GM12878 (cell line): ENCODE measurements around the gene MYO10. TPM values are rescaled to one million over a fixed set of nuclear protein-coding genes. Genes with fewer than 3 reads are reported as not detected.
"Not testable (repeated sequence)": the region's sequence is repeated elsewhere in the genome, so short reads cannot be mapped to it uniquely, and the experiment has no call there.

Experiments
- ATAC-seq: fragments of 200-7000 bp; cut with Tn5 transposase; 3 replicates; pipeline ENCODE4 v1.9.1; 2020; ENCODE audit warnings: mild to moderate bottlenecking, moderate library complexity
- BruUV-seq: library from RNA; stranded (reverse); fragments of 400-500 nt; replicated peaks from 2 replicates; lab custom pipeline; 2021; lab: Mats Ljungman, UMichigan
- CTCF ChIA-PET: fragments of 300-600 bp; sonication (Branson Sonifier 250); formaldehyde crosslinking; extraction: SDS; loops from one replicate; lab custom pipeline; 2021; ENCODE audit warnings: inconsistent platforms; lab: Yijun Ruan, JAX
- POLR2A ChIA-PET: fragments of 350-600 bp; formaldehyde crosslinking; extraction: SDS; loops from one replicate; lab custom pipeline; 2021; ENCODE audit warnings: inconsistent platforms; lab: Charles Lee
- RAD21 ChIA-PET: fragments of 300-600 bp; sonication (Branson Sonifier 250); formaldehyde crosslinking; loops from one replicate; lab custom pipeline; 2023; ENCODE audit warnings: antibody characterized with exemption; ENCODE audit not compliant: unreplicated experiment; lab: Charles Lee
- SMC1A ChIA-PET: fragments of 300-600 bp; sonication (Branson Sonifier 250); formaldehyde crosslinking; loops from one replicate; lab custom pipeline; 2023; ENCODE audit not compliant: unreplicated experiment, uncharacterized antibody; lab: Charles Lee
- DNase-seq: peaks from one replicate; pipeline ENCODE4 v3.0.0-alpha.2; 2011; ENCODE audit warnings: low read depth, low spot score
- FAIRE-seq: peaks from 3 replicates; lab custom pipeline; 2011; peaks lifted over from hg19 to GRCh38; lab: Jason Lieb, UNC
- H2AFZ ChIP-seq: 2 replicates; pipeline ENCODE4 v1.6.0; 2011; ENCODE audit warnings: low read depth, low read length, control low read depth; ENCODE audit not compliant: control insufficient read depth
- H3K27ac ChIP-seq: 2 replicates; pipeline ENCODE4 v1.5.1; 2011; ENCODE audit warnings: control low read depth; ENCODE audit not compliant: control insufficient read depth, insufficient read depth
- H3K27me3 ChIP-seq, 2 experiments: replicated peaks in 1 of 2; 2 replicates each; pipeline versions ENCODE4 v1.6.0 to v1.6.1; 2011; ENCODE audit warnings: low read length in 1 of 2; ENCODE audit not compliant: control insufficient read depth in 2 of 2, insufficient read depth in 2 of 2
- H3K36me3 ChIP-seq, 2 experiments: 2 replicates each; pipeline ENCODE4 v1.5.1; 2011; ENCODE audit warnings: low read length in 1 of 2; ENCODE audit not compliant: control insufficient read depth in 2 of 2, insufficient read depth in 2 of 2
- H3K4me1 ChIP-seq: 2 replicates; pipeline ENCODE4 v1.6.1; 2011; ENCODE audit warnings: mild to moderate bottlenecking, low read length, moderate library complexity, mixed read lengths; ENCODE audit not compliant: control insufficient read depth, insufficient read depth
- H3K4me2 ChIP-seq: 2 replicates; pipeline ENCODE4 v1.6.0; 2011; ENCODE audit warnings: control low read depth; ENCODE audit not compliant: control insufficient read depth, insufficient read depth
- H3K4me3 ChIP-seq: fragments of 200-600 bp; sonication (generic); 2 replicates; pipeline ENCODE4 v1.5.1; 2016
- H3K79me2 ChIP-seq: 2 replicates; pipeline ENCODE4 v1.6.0; 2011; ENCODE audit warnings: low read length; ENCODE audit not compliant: control insufficient read depth, insufficient read depth
- H3K9ac ChIP-seq: 2 replicates; pipeline ENCODE4 v1.8.0; 2011; ENCODE audit warnings: low read length, control low read depth, mixed read lengths; ENCODE audit not compliant: control insufficient read depth, insufficient read depth
- H3K9me3 ChIP-seq: replicated peaks from 3 replicates; pipeline ENCODE4 v1.5.1; 2011; ENCODE audit warnings: mild to moderate bottlenecking, low read length; ENCODE audit not compliant: control insufficient read depth, insufficient read depth
- H4K20me1 ChIP-seq: 2 replicates; pipeline ENCODE4 v1.6.0; 2011; ENCODE audit not compliant: control insufficient read depth, insufficient read depth
- CBFB ChIP-seq: IDR thresholded peaks from 2 replicates; pipeline ENCODE4 v1.6.1; 2016; ENCODE audit warnings: antibody characterized with exemption, low read depth
- ETV6 ChIP-seq, 2 experiments: fragments of 450-650 bp in 1 of 2; IDR thresholded peaks in 1 of 2; conservative IDR thresholded peaks in 1 of 2; 2 replicates each; pipeline ENCODE4 v1.6.1; 2014; ENCODE audit warnings: antibody characterized with exemption in 1 of 2, borderline replicate concordance in 1 of 2, low read depth in 1 of 2, mild to moderate bottlenecking in 1 of 2, moderate library complexity in 1 of 2
- GABPA ChIP-seq: IDR thresholded peaks from 2 replicates; pipeline ENCODE4 v1.6.1; 2014; ENCODE audit warnings: antibody characterized with exemption, low read depth, mild to moderate bottlenecking, inconsistent platforms
- MTA2 ChIP-seq: fragments of 450-650 bp; IDR thresholded peaks from 2 replicates; pipeline ENCODE4 v1.6.1; 2016; ENCODE audit warnings: low read depth, mild to moderate bottlenecking, moderate library complexity
- NFYA ChIP-seq: IDR thresholded peaks from 2 replicates; pipeline ENCODE4 v1.6.1; 2011; ENCODE audit warnings: low read depth, mild to moderate bottlenecking, low read length, improper control_type of control experiment, borderline replicate concordance
- RBBP5 ChIP-seq: fragments of 200-600 bp; sonication (generic); conservative IDR thresholded peaks from 2 replicates; pipeline ENCODE4 v1.6.1; 2016
- SMAD1 ChIP-seq: fragments of 450-650 bp; IDR thresholded peaks from 2 replicates; pipeline ENCODE4 v1.6.1; 2018; ENCODE audit warnings: mild to moderate bottlenecking, low read depth; ENCODE audit not compliant: partially characterized antibody
- ZBED1 ChIP-seq: IDR thresholded peaks from 2 replicates; pipeline ENCODE4 v1.6.1; 2016; ENCODE audit warnings: borderline replicate concordance
- WGBS: methylation state at CpG from one replicate; pipeline ENCODE4 v1.1.6; 2016; ENCODE audit warnings: low lambda C conversion rate; ENCODE audit not compliant: insufficient replicate concordance, insufficient coverage; ENCODE audit errors: missing lambda C conversion rate; 5-methylcytosine and 5-hydroxymethylcytosine counted together
- in situ Hi-C: fragments of 300-500 bp; cut with MboI; formaldehyde crosslinking; loops from 9 replicates; pipeline ENCODE4 v1.14.3; 2018; ENCODE audit warnings: mixed read lengths
- intact Hi-C: fragments of 100-400 bp; cut with micrococcal nuclease; formaldehyde crosslinking; loops from one replicate; pipeline ENCODE4 v1.14.2; 2022; ENCODE audit not compliant: unreplicated experiment
- polyA plus RNA-seq, 11 experiments: library from polyadenylated mRNA; depleted of rRNA in 4 of 11; unstranded in 6 of 11; stranded (reverse) in 5 of 11; fragments of >200 nt; fragmentation: Nextera tagmentation in 4 of 11; fragmentation: Illumina TruSeq in 1 of 11; extraction: Ambion mirVana in 4 of 11; extraction: Trizol in 1 of 11; gene quantifications; 1 replicate in 1 of 11; 2 replicates in 10 of 11; pipeline versions ENCODE4 v1.2.1 to v1.2.3, GENCODE V29; 2011 to 2016; ENCODE audit warnings: inconsistent platforms in 2 of 11, missing spikeins in 2 of 11, low read depth in 1 of 11
- total RNA-seq, 4 experiments: library from RNA; depleted of rRNA in 3 of 4; stranded (reverse); fragments of >200 nt in 3 of 4; fragmentation: Illumina TruSeq in 1 of 4; extraction: Trizol in 1 of 4; gene quantifications; 2 replicates each; pipeline versions ENCODE4 v1.2.1 to v1.2.3, GENCODE V29; 2013 to 2021
- TF ChIP-seq, protein P1 (sequence below): fragments of 450-650 bp; IDR thresholded peaks from 2 replicates; pipeline ENCODE4 v1.6.1; 2018; ENCODE audit warnings: mild to moderate bottlenecking, low read depth, moderate library complexity; ENCODE audit not compliant: partially characterized antibody

MYO10 gene
- total and polyA plus RNA-seq, 10 of the 15 experiments (the other 5 are each of a cell fraction or from before 2014, with no cell fraction given) = 0.02 to 0.77 (median 0.17) TPM

DNA sequence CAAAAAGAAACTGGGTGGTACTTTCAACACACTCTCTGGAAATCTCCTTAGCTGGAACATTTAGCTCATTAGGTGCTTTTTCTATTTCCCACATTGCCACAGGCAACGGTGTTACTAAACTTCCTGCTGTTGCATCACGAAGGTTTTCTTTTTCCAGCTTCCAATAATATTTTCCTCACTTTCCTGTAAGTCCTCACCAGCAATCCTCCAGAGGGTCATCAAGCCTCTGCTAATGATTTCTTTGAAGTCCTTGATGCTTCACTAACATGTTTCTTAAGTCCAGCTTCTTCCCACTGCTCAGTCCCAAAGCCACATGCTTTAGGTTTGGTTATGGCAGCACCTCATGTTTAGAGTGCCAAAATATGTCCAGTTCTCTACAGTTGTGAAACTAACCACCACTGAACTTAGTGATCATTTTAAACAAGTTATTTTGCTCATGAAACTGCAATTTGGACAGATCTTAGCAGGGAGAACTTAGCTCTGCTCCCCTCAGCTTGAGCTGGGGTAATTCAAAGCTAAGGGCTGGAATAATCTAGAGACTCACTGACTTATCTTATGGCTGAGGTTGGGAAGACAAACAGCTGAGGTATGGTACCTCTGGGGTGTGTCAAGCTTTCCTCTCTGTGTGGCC lies 279.4 kb downstream of the MYO10 start (continued):
- TF ChIP-seq GABPA (no peak), RBBP5 (no peak), NFYA (no peak), CBFB (no peak), MTA2 (no peak)

DNA sequence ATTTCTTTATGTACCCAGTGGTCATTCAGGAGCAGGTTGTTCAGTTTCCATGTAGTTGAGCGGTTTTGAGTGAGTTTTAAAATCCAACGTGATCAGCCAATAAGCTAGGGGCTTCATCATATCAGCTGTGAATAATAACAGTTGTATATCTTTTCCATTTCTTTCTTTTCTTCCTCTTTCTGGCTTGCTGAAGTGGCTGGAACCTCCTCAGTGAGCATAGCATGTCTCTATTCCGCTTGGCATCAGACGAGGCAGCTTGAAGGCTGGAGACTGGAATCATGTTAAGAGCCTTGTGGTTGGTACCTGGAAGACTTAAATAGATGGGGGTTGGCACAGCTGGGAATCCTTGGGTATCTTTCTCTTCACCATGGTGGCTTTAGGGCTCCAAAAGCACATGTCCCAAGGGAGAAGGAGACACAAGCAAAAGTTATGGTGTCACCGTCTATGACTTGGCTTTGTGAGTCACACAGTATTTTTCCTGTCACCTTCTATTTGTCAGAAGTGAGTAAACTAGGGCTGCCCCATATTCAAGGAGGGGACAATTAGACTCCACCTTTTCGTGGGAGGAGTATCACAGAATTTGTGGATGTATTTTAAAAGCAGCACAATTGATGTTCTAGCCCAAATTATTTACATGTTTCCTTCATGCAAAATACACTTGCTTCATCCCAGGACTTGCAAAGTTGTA lies 281.3 kb downstream of the MYO10 start:
- no TSS peak for BruUV-seq
- Histone ChIP-seq H3K36me3 (no peaks in the 10 kb centered on the region), H3K9ac (no peak overlapping the region), H3K27ac (no peak overlapping the region), H3K79me2 (no peaks in the 10 kb centered on the region), H2AFZ (no peak overlapping the region), H3K4me1 (no peaks in the 10 kb centered on the region), H3K4me2 (no peak overlapping the region), H4K20me1 (no peaks in the 10 kb centered on the region), H3K9me3 (no peaks in the 10 kb centered on the region), H3K27me3 (no peaks in the 10 kb centered on the region), H3K4me3 (no peak overlapping the region)
- ATAC-seq = no peak
- ChIA-PET POLR2A (no interaction called here), CTCF (no interaction called here), SMC1A (no interaction called here), RAD21 (no interaction called here)
- TF ChIP-seq ZBED1 = no peak
- no peak for TF ChIP-seq MTA2
- TF ChIP-seq, protein P1, sequence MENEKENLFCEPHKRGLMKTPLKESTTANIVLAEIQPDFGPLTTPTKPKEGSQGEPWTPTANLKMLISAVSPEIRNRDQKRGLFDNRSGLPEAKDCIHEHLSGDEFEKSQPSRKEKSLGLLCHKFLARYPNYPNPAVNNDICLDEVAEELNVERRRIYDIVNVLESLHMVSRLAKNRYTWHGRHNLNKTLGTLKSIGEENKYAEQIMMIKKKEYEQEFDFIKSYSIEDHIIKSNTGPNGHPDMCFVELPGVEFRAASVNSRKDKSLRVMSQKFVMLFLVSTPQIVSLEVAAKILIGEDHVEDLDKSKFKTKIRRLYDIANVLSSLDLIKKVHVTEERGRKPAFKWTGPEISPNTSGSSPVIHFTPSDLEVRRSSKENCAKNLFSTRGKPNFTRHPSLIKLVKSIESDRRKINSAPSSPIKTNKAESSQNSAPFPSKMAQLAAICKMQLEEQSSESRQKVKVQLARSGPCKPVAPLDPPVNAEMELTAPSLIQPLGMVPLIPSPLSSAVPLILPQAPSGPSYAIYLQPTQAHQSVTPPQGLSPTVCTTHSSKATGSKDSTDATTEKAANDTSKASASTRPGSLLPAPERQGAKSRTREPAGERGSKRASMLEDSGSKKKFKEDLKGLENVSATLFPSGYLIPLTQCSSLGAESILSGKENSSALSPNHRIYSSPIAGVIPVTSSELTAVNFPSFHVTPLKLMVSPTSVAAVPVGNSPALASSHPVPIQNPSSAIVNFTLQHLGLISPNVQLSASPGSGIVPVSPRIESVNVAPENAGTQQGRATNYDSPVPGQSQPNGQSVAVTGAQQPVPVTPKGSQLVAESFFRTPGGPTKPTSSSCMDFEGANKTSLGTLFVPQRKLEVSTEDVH = no peak
- no peak for TF ChIP-seq SMAD1
- no peak for TF ChIP-seq ETV6 (conservative IDR thresholded peaks at IDR 0.05 in 1 of 2, IDR thresholded peaks at IDR 0.05 in 1 of 2; ENCODE audit: borderline replicate concordance in 1 of 2, low read depth in 1 of 2)
- intact Hi-C loops = no loop called here
- in situ Hi-C loops = no loop called here
- DNase-seq = no peak
- 0% methylated on average over 5 of the region's 6 CpGs for WGBS
- FAIRE-seq = no peak

DNA sequence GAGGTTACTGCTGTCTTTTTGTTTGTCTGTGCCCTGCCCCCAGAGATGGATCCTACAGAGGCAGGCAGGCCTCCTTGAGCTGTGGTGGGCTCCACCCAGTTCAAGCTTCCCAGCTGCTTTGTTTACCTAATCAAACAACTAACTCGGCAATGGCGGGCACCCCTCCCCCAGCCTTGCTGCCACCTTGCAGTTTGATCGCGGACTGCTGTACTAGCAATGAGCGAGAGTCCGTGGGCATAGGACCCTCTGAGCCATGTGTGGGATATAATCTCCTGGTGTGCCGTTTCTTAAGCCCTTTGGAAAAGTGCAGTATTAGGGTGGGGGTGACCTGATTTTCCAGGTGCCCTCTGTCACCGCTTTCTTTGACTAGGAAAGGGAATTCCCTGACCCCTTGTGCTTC lies 287.3 kb downstream of the MYO10 start:
- H3K9ac ChIP-seq, H4K20me1 ChIP-seq, H3K4me2 ChIP-seq, H2AFZ ChIP-seq, SMC1A ChIA-PET, H3K4me3 ChIP-seq, H3K36me3 ChIP-seq, H3K4me1 ChIP-seq, DNase-seq, in situ Hi-C loops, H3K9me3 ChIP-seq, H3K27ac ChIP-seq, H3K79me2 ChIP-seq, POLR2A ChIA-PET, CTCF ChIA-PET, RAD21 ChIA-PET, intact Hi-C loops, BruUV-seq, ATAC-seq, H3K27me3 ChIP-seq, FAIRE-seq: not testable (repeated sequence)
- 53% methylated on average over 8 of the region's 8 CpGs for WGBS
